Esophagus (tissue), 2 donors: ENCODE measurements around the gene TMSB15B. TPM values are rescaled to one million over a fixed set of nuclear protein-coding genes. Genes with fewer than 3 reads are reported as not detected.
"Not testable (repeated sequence)": the region's sequence is repeated elsewhere in the genome, so short reads cannot be mapped to it uniquely, and the experiment has no call there.

Source experiments
- H3K27ac ChIP-seq, 2 donors: one replicate each; pipeline ENCODE4 v1.5.1; 2013; ENCODE audit warnings: low read depth in 2 of 2, mild to moderate bottlenecking in 2 of 2, inconsistent platforms in 1 of 2, low read length in 1 of 2, moderate library complexity in 1 of 2
- H3K27me3 ChIP-seq, 2 donors: one replicate each; pipeline ENCODE4 v1.6.1; 2013; ENCODE audit warnings: low read length in 2 of 2, control low read depth in 1 of 2, mild to moderate bottlenecking in 1 of 2; ENCODE audit not compliant: insufficient read depth in 2 of 2, control insufficient read depth in 1 of 2
- H3K36me3 ChIP-seq, 2 donors: one replicate each; pipeline ENCODE4 v1.6.1; 2013; ENCODE audit warnings: low read length in 1 of 2; ENCODE audit not compliant: control insufficient read depth in 2 of 2, insufficient read depth in 2 of 2
- H3K4me1 ChIP-seq, 2 donors: one replicate each; pipeline ENCODE4 v1.6.1; 2013; ENCODE audit warnings: low read length in 1 of 2; ENCODE audit not compliant: control insufficient read depth in 2 of 2, insufficient read depth in 2 of 2
- H3K4me3 ChIP-seq, 2 donors: one replicate each; pipeline ENCODE4 v1.5.1; 2013; ENCODE audit warnings: low read length in 2 of 2, mild to moderate bottlenecking in 2 of 2, low read depth in 1 of 2, moderate library complexity in 1 of 2
- H3K9me3 ChIP-seq, 2 donors: one replicate each; pipeline ENCODE4 v1.6.1; 2013; ENCODE audit warnings: mild to moderate bottlenecking in 2 of 2, low read depth in 1 of 2, low read length in 1 of 2, moderate library complexity in 1 of 2; ENCODE audit not compliant: control insufficient read depth in 2 of 2, insufficient read depth in 1 of 2
- WGBS, 2 donors: extraction: QIAGEN DNeasy Blood & Tissue Kit; methylation state at CpG; one replicate each; pipeline ENCODE4 v1.1.7; 2013; 5-methylcytosine and 5-hydroxymethylcytosine counted together
- polyA plus RNA-seq, 2 donors: library from polyadenylated mRNA; stranded (reverse); fragments of 200-250 nt; gene quantifications; one replicate each; pipeline ENCODE4 v1.2.3, GENCODE V29; 2013
- donor health status: healthy with polysubstance abuse.
- donor health status: Bipolar disorder and iron deficiency.

The TMSB15B gene
- polyA plus RNA-seq, 2 donors, result 1.1 to 2.1 TPM

GRCh38 chrX:103940257-103940656, 22.2 kb upstream of the TMSB15B start:
- not testable (repeated sequence) for H3K36me3 ChIP-seq, H3K9me3 ChIP-seq
- WGBS, 2 donors, result 59 to 61% methylated on average over 6 of the region's 6 CpGs

GRCh38 chrX:103941201-103941975, 21.0 kb upstream of the TMSB15B start:
- Histone ChIP-seq H3K36me3 (no peaks in the 10 kb centered on the region), H3K4me3 (no peak overlapping the region), H3K27me3 (no peaks in the 10 kb centered on the region), H3K4me1 (no peaks in the 10 kb centered on the region), H3K27ac (no peak overlapping the region), H3K9me3 (no peaks in the 10 kb centered on the region)
- WGBS, 2 donors, result 20 to 31% methylated on average over 3 of the region's 3 CpGs

More at GRCh38 chrX:103940257-103940656, 22.2 kb upstream of the TMSB15B start:
- H3K27ac ChIP-seq, H3K4me3 ChIP-seq, H3K4me1 ChIP-seq, H3K27me3 ChIP-seq: not testable (repeated sequence)

- H3K4me3 ChIP-seq, result no peak overlapping the region
- no peak overlapping the region for H3K27ac ChIP-seq
- peaks cover 0 to 3% of the 10 kb centered on the region in 2 donors for H3K27me3 ChIP-seq
- 43 to 87% methylated on average over 1 of the region's 1 CpG for WGBS, 2 donors
- H3K36me3 ChIP-seq, result no peaks in the 10 kb centered on the region
- H3K4me1 ChIP-seq, result no peaks in the 10 kb centered on the region
- no peaks in the 10 kb centered on the region for H3K9me3 ChIP-seq
Observed at GRCh38 chrX:103949506-103949905, 12.9 kb upstream of the TMSB15B start.

GRCh38 chrX:103953353-103953752, 9.1 kb upstream of the TMSB15B start:
- H3K9me3 ChIP-seq, result no peaks in the 10 kb centered on the region
- no peaks in the 10 kb centered on the region for H3K36me3 ChIP-seq
- no peaks in the 10 kb centered on the region for H3K4me1 ChIP-seq
- no peak overlapping the region for H3K27ac ChIP-seq
- 85 to 92% methylated on average over 3 to 4 of the region's 4 CpGs for WGBS, 2 donors
- peaks cover 0 to 3% of the 10 kb centered on the region in 2 donors for H3K27me3 ChIP-seq
- H3K4me3 ChIP-seq, result no peak overlapping the region

- Histone ChIP-seq H3K9me3 (no peaks in the 10 kb centered on the region), H3K27ac (no peak overlapping the region), H3K4me1 (no peaks in the 10 kb centered on the region), H3K27me3 (peaks cover 0 to 3% of the 10 kb centered on the region in 2 donors), H3K36me3 (no peaks in the 10 kb centered on the region), H3K4me3 (no peak overlapping the region)
- 85 to 96% methylated on average over 6 of the region's 6 CpGs for WGBS, 2 donors
Observed at GRCh38 chrX:103954259-103954658, 8.2 kb upstream of the TMSB15B start.

- H3K36me3 ChIP-seq, H3K9me3 ChIP-seq, H3K27ac ChIP-seq, H3K4me3 ChIP-seq, H3K4me1 ChIP-seq, H3K27me3 ChIP-seq: not testable (repeated sequence)
- WGBS, 2 donors, result no CpG with 5 or more reads among the region's 6 CpGs
Observed at GRCh38 chrX:103960599-103960998, 1.8 kb upstream of the TMSB15B start.

GRCh38 chrX:103983508-103983907, 21.1 kb downstream of the TMSB15B start:
- H3K27me3 ChIP-seq, result not testable (repeated sequence)
- no CpG with 5 or more reads among the region's 13 CpGs for WGBS, 2 donors

GRCh38 chrX:103999234-103999633, 36.8 kb downstream of the TMSB15B start:
- H3K4me1 ChIP-seq, result no peaks in the 10 kb centered on the region
- H3K9me3 ChIP-seq, result no peaks in the 10 kb centered on the region
- 51 to 54% methylated on average over 5 of the region's 5 CpGs for WGBS, 2 donors
- peaks cover 0 to 3% of the 10 kb centered on the region in 2 donors for H3K27me3 ChIP-seq
- no peak overlapping the region for H3K27ac ChIP-seq
- no peak overlapping the region for H3K4me3 ChIP-seq
- no peaks in the 10 kb centered on the region for H3K36me3 ChIP-seq

More at GRCh38 chrX:103983508-103983907, 21.1 kb downstream of the TMSB15B start:
- not testable (repeated sequence) for H3K4me1 ChIP-seq, H3K36me3 ChIP-seq, H3K4me3 ChIP-seq, H3K9me3 ChIP-seq, H3K27ac ChIP-seq

GRCh38 chrX:104008831-104009230, 46.4 kb downstream of the TMSB15B start:
- Histone ChIP-seq H3K27me3 (peaks cover 0 to 3% of the 10 kb centered on the region in 2 donors), H3K36me3 (no peaks in the 10 kb centered on the region), H3K4me1 (no peaks in the 10 kb centered on the region), H3K4me3 (no peak overlapping the region), H3K9me3 (no peaks in the 10 kb centered on the region), H3K27ac (no peak overlapping the region)
- WGBS, 2 donors, result 62 to 69% methylated on average over 5 of the region's 5 CpGs

- Histone ChIP-seq H3K9me3 (no peaks in the 10 kb centered on the region), H3K27me3 (peaks cover 0 to 5% of the 10 kb centered on the region in 2 donors), H3K4me1 (no peaks in the 10 kb centered on the region), H3K36me3 (no peaks in the 10 kb centered on the region), H3K4me3 (no peak overlapping the region), H3K27ac (no peak overlapping the region)
- WGBS, 2 donors, result 95% methylated on average over 24 of the region's 24 CpGs
Observed at GRCh38 chrX:104013158-104013557, 50.7 kb downstream of the TMSB15B start.
